DND-41 (cell line): ENCODE measurements around the gene KCNH3.

Experiments
- EZH2 ChIP-seq: IDR thresholded peaks from 3 replicates; pipeline ENCODE4 v1.6.1; 2012; ENCODE audit warnings: borderline replicate concordance, low read depth, mild to moderate bottlenecking, moderate library complexity, low read length, inconsistent platforms; ENCODE audit not compliant: severe bottlenecking
- TF ChIP-seq, protein P1 (sequence below): IDR thresholded peaks from 2 replicates; pipeline ENCODE4 v1.5.1; 2012; ENCODE audit warnings: borderline replicate concordance, low read length, moderate library complexity, mild to moderate bottlenecking; ENCODE audit not compliant: poor library complexity, severe bottlenecking; ENCODE audit errors: extremely low read depth

DNA sequence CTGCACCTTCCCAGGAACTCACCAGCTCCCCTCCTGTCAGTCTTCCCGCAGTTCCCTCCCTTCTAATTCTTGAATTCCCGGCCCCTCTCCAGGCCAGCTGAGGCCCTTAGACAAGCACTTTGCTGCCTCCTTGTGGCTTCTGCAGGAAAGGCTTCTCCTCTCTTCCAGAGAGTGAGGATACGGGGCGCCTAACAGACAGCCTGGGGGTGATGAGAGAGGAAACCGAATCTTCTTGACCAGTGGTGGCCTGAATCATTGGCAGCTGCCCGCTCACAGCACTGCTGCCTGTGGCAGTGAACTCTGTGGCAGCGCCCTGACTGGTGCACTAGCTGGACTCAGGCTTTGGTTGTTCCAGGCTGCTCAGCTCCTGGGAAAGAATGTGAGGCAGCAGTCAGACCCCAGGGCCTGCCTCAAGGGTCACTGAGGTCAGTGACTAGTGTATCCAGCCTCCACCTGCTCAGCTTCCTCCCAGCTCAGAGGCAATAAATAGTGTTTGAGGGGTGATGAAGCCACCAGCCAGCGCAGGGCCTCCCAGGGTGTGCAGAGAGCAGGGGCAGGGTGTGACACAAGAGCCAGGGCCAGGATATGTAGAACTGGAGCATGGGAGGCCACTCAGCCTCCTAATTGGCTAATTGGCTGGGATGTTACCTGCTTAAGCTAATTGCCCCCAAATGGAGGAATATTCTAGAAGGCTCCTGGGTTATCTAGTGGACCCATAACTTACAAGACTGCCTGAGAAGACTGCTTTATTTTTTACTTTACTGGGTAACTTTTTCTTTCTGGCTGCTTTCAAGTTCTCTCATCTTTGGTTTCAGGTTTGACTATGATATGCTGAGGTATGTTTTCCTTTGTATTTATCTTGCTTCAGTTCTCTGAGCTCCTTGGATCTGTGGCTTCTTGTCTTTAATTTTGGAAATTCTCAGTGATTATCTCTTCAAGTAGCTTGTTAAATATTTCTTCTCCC lies 42.0 kb downstream of the KCNH3 start:
- TF ChIP-seq, protein P1, sequence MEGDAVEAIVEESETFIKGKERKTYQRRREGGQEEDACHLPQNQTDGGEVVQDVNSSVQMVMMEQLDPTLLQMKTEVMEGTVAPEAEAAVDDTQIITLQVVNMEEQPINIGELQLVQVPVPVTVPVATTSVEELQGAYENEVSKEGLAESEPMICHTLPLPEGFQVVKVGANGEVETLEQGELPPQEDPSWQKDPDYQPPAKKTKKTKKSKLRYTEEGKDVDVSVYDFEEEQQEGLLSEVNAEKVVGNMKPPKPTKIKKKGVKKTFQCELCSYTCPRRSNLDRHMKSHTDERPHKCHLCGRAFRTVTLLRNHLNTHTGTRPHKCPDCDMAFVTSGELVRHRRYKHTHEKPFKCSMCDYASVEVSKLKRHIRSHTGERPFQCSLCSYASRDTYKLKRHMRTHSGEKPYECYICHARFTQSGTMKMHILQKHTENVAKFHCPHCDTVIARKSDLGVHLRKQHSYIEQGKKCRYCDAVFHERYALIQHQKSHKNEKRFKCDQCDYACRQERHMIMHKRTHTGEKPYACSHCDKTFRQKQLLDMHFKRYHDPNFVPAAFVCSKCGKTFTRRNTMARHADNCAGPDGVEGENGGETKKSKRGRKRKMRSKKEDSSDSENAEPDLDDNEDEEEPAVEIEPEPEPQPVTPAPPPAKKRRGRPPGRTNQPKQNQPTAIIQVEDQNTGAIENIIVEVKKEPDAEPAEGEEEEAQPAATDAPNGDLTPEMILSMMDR: peak; percentile 85
- no peak for TF ChIP-seq EZH2
